SJCRH30 (cell line): ENCODE measurements around the gene CYBRD1. TPM values are rescaled to one million over a fixed set of nuclear protein-coding genes. Genes with fewer than 3 reads are reported as not detected.

Experiments
- DNase-seq, 2 experiments: peaks; one replicate each; pipeline ENCODE4 v3.0.0-alpha.2; 2015 to 2020
- H3K27ac ChIP-seq: fragments of 250-450 bp; sonication (Bioruptor Pico); 2 replicates; pipeline ENCODE4 v1.5.1; 2020; ENCODE audit warnings: mild to moderate bottlenecking, moderate library complexity
- H3K27me3 ChIP-seq: fragments of 250-450 bp; sonication (Bioruptor Pico); 2 replicates; pipeline ENCODE4 v1.5.1; 2020; ENCODE audit warnings: mild to moderate bottlenecking, moderate library complexity
- H3K36me3 ChIP-seq: fragments of 250-450 bp; sonication (Bioruptor Pico); 2 replicates; pipeline ENCODE4 v1.5.1; 2020; ENCODE audit warnings: mild to moderate bottlenecking, moderate library complexity
- H3K4me1 ChIP-seq: fragments of 250-450 bp; sonication (Bioruptor Pico); 2 replicates; pipeline ENCODE4 v1.5.1; 2020; ENCODE audit warnings: mild to moderate bottlenecking, moderate library complexity
- H3K4me3 ChIP-seq: fragments of 250-450 bp; sonication (Bioruptor Pico); 2 replicates; pipeline ENCODE4 v1.5.1; 2020; ENCODE audit warnings: mild to moderate bottlenecking, moderate library complexity
- H3K9me3 ChIP-seq: fragments of 250-450 bp; sonication (Bioruptor Pico); replicated peaks from 2 replicates; pipeline ENCODE4 v1.5.1; 2020; ENCODE audit warnings: mild to moderate bottlenecking, moderate library complexity
- total RNA-seq: library from RNA; depleted of rRNA; stranded (reverse); fragments of >200 nt; shearing (Covaris generic); gene quantifications from 2 replicates; pipeline ENCODE4 v1.2.3, GENCODE V29; 2014; rRNA removed

The CYBRD1 gene
- total RNA-seq, 1 experiment from 2014 or later = 71.2 TPM

DNA sequence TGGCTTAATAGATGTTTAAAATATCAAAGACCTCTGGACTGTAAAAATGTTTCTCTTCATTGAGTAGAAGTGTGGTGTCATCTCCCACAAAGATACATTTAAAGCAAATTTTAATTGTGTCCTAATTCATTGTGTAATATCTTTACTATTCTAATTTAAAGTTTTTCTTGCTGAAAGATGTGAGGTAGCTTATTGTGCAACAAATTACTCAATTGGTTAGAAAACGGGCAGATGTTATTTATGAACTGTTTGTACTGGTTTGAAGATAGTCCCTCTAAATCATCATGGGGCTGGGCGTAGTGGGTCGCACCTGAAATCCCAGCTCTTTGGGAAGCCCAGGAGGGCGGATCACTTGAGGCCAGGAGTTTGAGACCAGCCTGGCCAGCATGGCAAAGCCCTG lies 65.3 kb downstream of the CYBRD1 start:
- Histone ChIP-seq H3K4me3 (no peak overlapping the region), H3K4me1 (no peaks in the 10 kb centered on the region), H3K36me3 (no peaks in the 10 kb centered on the region), H3K9me3 (0 out of 2 replicates have a peak, but pooled peaks cover 3% of the 10 kb centered on the region), H3K27ac (no peak overlapping the region), H3K27me3 (no peaks in the 10 kb centered on the region)
- no peak for DNase-seq

DNA sequence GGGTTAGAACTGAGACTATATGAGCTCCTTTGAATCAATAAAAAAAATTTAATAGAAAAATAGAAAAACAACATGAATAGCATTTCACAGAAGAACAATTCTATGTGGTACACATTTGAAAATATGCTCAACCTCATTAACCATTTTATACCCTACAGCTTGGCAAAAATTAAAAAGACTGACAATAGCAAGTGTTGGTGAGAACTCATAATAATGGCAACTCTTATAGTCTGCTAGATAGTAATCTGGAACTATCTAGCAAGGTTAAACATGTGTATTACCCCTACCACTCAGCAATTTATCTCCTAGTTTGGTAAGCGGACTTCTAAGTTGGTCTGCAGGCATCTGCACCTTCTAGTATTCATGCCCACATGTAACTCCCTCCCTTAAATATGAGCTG lies 67.8 kb downstream of the CYBRD1 start:
- no peaks in the 10 kb centered on the region for H3K36me3 ChIP-seq
- 0 out of 2 replicates have a peak, but pooled peaks cover 3% of the 10 kb centered on the region for H3K9me3 ChIP-seq
- H3K4me1 ChIP-seq = no peaks in the 10 kb centered on the region
- no peak overlapping the region for H3K27ac ChIP-seq
- no peaks in the 10 kb centered on the region for H3K27me3 ChIP-seq
- DNase-seq = no peak
- H3K4me3 ChIP-seq = no peak overlapping the region

DNA sequence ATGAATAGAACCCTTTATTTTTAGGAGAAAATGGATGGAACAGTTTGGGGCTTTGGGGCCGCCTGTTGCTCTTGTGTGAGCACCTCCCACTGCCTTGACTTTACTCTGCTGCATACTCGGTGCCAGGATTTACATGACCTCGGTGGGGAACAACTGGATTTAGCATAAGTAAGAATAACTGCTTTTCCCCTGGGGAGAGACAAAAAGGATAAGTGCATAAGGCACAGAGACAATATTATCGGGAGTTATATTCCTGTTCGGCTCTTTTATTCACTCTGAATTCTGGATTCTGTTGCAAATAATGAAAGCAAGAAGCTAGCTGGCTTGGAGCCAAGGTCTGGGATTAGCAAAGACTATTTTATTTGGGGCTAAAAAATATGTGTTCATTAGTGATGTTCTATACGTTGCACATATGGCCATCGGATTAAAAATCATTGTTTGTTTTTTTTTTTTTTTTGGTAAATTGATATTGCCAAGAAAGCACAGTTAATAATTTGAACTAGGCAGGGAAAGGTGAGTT lies 69.8 kb downstream of the CYBRD1 start:
- H3K4me1 ChIP-seq = no peaks in the 10 kb centered on the region
- H3K4me3 ChIP-seq = peak overlapping the region; percentile 36
- peak in 1 of 2 experiments; percentile 27 for DNase-seq
- H3K36me3 ChIP-seq = no peaks in the 10 kb centered on the region
- no peaks in the 10 kb centered on the region for H3K27me3 ChIP-seq
- no peak overlapping the region for H3K27ac ChIP-seq
- H3K9me3 ChIP-seq = 0 out of 2 replicates have a peak, but pooled peaks cover 3% of the 10 kb centered on the region

GRCh38 chr2:171595456-171595855 lies 73.2 kb downstream of the CYBRD1 start:
- Histone ChIP-seq H3K36me3 (no peaks in the 10 kb centered on the region), H3K4me1 (no peaks in the 10 kb centered on the region), H3K4me3 (no peak overlapping the region), H3K27me3 (no peaks in the 10 kb centered on the region), H3K27ac (no peak overlapping the region), H3K9me3 (no peaks in the 10 kb centered on the region)
- no peak for DNase-seq

GRCh38 chr2:171595896-171596295 lies 73.6 kb downstream of the CYBRD1 start:
- Histone ChIP-seq H3K9me3 (no peaks in the 10 kb centered on the region), H3K27me3 (no peaks in the 10 kb centered on the region), H3K4me1 (no peaks in the 10 kb centered on the region), H3K36me3 (no peaks in the 10 kb centered on the region), H3K4me3 (no peak overlapping the region), H3K27ac (no peak overlapping the region)
- DNase-seq = no peak

DNA sequence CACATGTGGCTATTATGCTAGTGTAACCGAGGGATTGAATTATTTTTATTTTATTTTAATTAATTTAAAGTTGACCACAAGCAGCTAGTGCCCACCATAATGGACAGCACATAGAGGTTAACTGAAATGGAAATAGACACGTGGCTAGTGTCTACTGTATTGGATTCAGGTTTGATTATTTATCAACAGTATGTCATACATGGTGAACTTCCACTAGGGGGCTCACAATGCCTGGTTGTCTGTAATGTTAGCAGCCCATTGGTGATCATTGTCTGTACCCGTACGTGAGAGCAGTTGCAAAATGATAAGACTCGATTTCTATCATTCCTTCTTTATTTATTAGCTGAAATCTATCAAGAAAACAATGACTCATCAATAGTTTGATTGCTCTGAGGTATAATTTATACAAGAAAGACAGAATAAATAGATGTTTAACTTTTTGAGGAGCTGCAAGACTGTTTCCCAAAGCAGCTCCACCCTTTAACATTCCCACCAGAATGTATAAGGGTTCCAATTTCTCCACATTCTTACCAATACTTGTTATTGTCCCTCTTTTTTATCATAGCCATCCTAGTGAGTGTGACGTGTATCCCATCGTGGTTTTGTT lies 76.5 kb downstream of the CYBRD1 start:
- Histone ChIP-seq H3K9me3 (no peaks in the 10 kb centered on the region), H3K4me3 (no peak overlapping the region), H3K36me3 (no peaks in the 10 kb centered on the region), H3K27me3 (no peaks in the 10 kb centered on the region), H3K4me1 (no peaks in the 10 kb centered on the region), H3K27ac (no peak overlapping the region)
- DNase-seq = peak; percentile 61 to 84

GRCh38 chr2:171600126-171600525 lies 77.9 kb downstream of the CYBRD1 start:
- no peaks in the 10 kb centered on the region for H3K27me3 ChIP-seq
- H3K27ac ChIP-seq = no peak overlapping the region
- H3K4me1 ChIP-seq = no peaks in the 10 kb centered on the region
- H3K36me3 ChIP-seq = no peaks in the 10 kb centered on the region
- no peak for DNase-seq
- no peaks in the 10 kb centered on the region for H3K9me3 ChIP-seq
- H3K4me3 ChIP-seq = no peak overlapping the region

DNA sequence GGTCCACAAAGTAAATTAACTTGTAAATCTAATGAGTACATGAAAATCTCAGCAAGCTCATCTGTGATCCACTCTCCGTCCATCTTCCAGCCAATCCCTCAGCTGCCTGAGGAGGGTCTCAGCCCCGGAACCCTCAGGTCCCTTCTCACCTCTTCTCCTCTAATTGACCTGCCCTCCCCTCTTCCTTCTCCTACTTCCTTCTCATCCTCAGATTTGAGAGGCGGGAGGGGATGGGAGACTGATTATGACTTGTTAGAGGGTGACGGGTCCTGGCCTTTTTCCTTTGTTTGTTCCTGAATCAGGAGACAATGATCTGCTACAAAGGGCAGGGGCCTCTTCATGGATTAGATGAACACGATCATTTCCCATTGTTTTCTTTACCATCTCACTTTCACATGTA lies 80.1 kb downstream of the CYBRD1 start:
- H3K9me3 ChIP-seq = no peaks in the 10 kb centered on the region
- no peaks in the 10 kb centered on the region for H3K36me3 ChIP-seq
- no peak overlapping the region for H3K4me3 ChIP-seq
- no peaks in the 10 kb centered on the region for H3K27me3 ChIP-seq
- no peaks in the 10 kb centered on the region for H3K4me1 ChIP-seq
- H3K27ac ChIP-seq = no peak overlapping the region
- no peak for DNase-seq

Other genes with a start within 250 kb of the CYBRD1 start
- 32.0 and 34.0 TPM in 2 replicates for gene METTL8, start 88.5 kb upstream of the CYBRD1 start, total RNA-seq
- gene DCAF17, start 88.2 kb upstream of the CYBRD1 start, total RNA-seq = 22.8 and 24.7 TPM in 2 replicates
- 92.6 and 107 TPM in 2 replicates for gene DYNC1I2, start 165.0 kb downstream of the CYBRD1 start, total RNA-seq